Left ventricle myocardium inferior (tissue), 1 donor: Measurements from ENCODE around the gene VPS13D. TPM values are rescaled to one million over a fixed set of nuclear protein-coding genes. Genes with fewer than 3 reads are reported as not detected.
A peak's percentile ranks its signal among the peaks of the same experiment; 100 is the strongest.

ENCODE experiments used
- DNase-seq: peaks from one replicate; pipeline ENCODE4 v3.0.0-alpha.2; 2020
- H3K27ac ChIP-seq: fragments of 200-600 bp; replicated peaks from 2 replicates; pipeline ENCODE4 v1.8.0; 2021
- H3K27me3 ChIP-seq: fragments of 200-600 bp; 2 replicates; pipeline ENCODE4 v1.8.0; 2021; ENCODE audit warnings: low read depth
- H3K36me3 ChIP-seq: fragments of 200-600 bp; 2 replicates; pipeline ENCODE4 v1.8.0; 2021
- H3K4me1 ChIP-seq: fragments of 200-600 bp; 2 replicates; pipeline ENCODE4 v1.8.0; 2021
- H3K4me3 ChIP-seq: fragments of 200-600 bp; 2 replicates; pipeline ENCODE4 v1.8.0; 2021; ENCODE audit warnings: mild to moderate bottlenecking, moderate library complexity
- H3K9me3 ChIP-seq: fragments of 200-600 bp; replicated peaks from 2 replicates; pipeline ENCODE4 v1.8.0; 2021
- CTCF ChIP-seq: fragments of 200-600 bp; IDR thresholded peaks from 2 replicates; pipeline ENCODE4 v1.8.0; 2021; ENCODE audit warnings: antibody characterized with exemption, mild to moderate bottlenecking, borderline replicate concordance
- intact Hi-C: fragments of 100-400 bp; cut with micrococcal nuclease; formaldehyde crosslinking; loops from one replicate; pipeline ENCODE4 v1.11.0; 2022
- total RNA-seq: library from RNA; stranded (reverse); fragmentation: NEBNext Ultra II Directional; extraction: Animal tissue kit (Norgen Biotek cat#: 25700); gene quantifications from one replicate; pipeline ENCODE4 v1.2.1, GENCODE V29; 2021
- donor health status: DM: no; HTN: yes; CAD: no; lungs with severe emphysema.

VPS13D gene
- total RNA-seq, 1 donor from 2014 or later: 71.6 TPM

- Histone ChIP-seq H3K4me1 (peaks cover 94% of the 10 kb centered on the region), H3K27me3 (peaks cover 8% of the 10 kb centered on the region), H3K9me3 (no peaks in the 10 kb centered on the region), H3K4me3 (no peak overlapping the region), H3K36me3 (no peaks in the 10 kb centered on the region), H3K27ac (peak overlapping the region; percentile 94)
- no peak for DNase-seq
- intact Hi-C loops: no loop called here
- TF ChIP-seq CTCF: no peak
Observed at GRCh38 chr1:12182410-12182984, 47.3 kb upstream of the VPS13D start.

GRCh38 chr1:12183095-12183794 lies 46.6 kb upstream of the VPS13D start:
- Histone ChIP-seq H3K36me3 (no peaks in the 10 kb centered on the region), H3K27ac (peak overlapping the region; percentile 94), H3K4me1 (peaks cover 94% of the 10 kb centered on the region), H3K9me3 (no peaks in the 10 kb centered on the region), H3K27me3 (peaks cover 4% of the 10 kb centered on the region), H3K4me3 (no peak overlapping the region)
- DNase-seq: no peak
- intact Hi-C loops: no loop called here
- TF ChIP-seq CTCF: no peak

- peak; percentile 86 for DNase-seq
- intact Hi-C loops: no loop called here
- H3K9me3 ChIP-seq: no peaks in the 10 kb centered on the region
- peak; percentile 51 for TF ChIP-seq CTCF
- H3K27ac ChIP-seq: peak overlapping the region; percentile 94
- H3K36me3 ChIP-seq: no peaks in the 10 kb centered on the region
- peak overlapping the region; percentile 56 for H3K4me3 ChIP-seq
- peaks cover 4% of the 10 kb centered on the region for H3K27me3 ChIP-seq
- peaks cover 94% of the 10 kb centered on the region for H3K4me1 ChIP-seq
Observed at GRCh38 chr1:12184008-12184681, 45.7 kb upstream of the VPS13D start.

- intact Hi-C loops: no loop called here
- no peak for TF ChIP-seq CTCF
- DNase-seq: no peak
- Histone ChIP-seq H3K27me3 (no peaks in the 10 kb centered on the region), H3K27ac (peak overlapping the region; percentile 94), H3K9me3 (no peaks in the 10 kb centered on the region), H3K4me1 (peaks cover 86% of the 10 kb centered on the region), H3K4me3 (peak overlapping the region; percentile 56), H3K36me3 (no peaks in the 10 kb centered on the region)
Observed at GRCh38 chr1:12185036-12185917, 44.6 kb upstream of the VPS13D start.
